ENCODE results near the gene DDX23.

DDX23 gene

DNA sequence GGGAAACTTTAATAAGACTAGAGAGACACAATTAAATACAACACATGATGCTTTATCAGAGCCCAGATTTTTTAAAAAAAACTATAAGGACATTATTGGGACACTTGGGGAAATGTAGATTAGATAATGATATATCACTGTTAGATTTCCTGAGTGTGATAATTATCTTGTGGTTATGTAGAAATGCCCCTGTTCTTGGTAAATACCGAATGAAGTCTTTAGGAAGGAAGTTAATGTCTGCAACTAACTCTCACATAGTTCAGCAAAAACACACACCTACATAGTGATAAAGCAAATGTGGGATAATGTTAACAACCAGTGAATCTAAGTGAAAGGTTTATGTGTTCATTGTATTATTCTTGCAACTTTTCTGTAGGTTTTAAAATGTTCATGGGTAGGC lies 48.3 kb downstream of the DDX23 start:
- Histone ChIP-seq H3K27ac (no peak overlapping the region), H3K36me3 (ENCODE audit: insufficient read depth, low read length) (no peaks in the 10 kb centered on the region), H3K9me3 (ENCODE audit: low read depth, low read length) (no peaks in the 10 kb centered on the region), H3K9ac (ENCODE audit: insufficient read length) (no peak overlapping the region), H3K4me3 (no peak overlapping the region)
- TF ChIP-seq FOXP2 (optimal IDR thresholded peaks at IDR 0.05; ENCODE audit: control extremely low read depth, extremely low read length, insufficient read depth): no peak
- no peak for DNase-seq (ENCODE audit: low read depth, low spot score)

DNA sequence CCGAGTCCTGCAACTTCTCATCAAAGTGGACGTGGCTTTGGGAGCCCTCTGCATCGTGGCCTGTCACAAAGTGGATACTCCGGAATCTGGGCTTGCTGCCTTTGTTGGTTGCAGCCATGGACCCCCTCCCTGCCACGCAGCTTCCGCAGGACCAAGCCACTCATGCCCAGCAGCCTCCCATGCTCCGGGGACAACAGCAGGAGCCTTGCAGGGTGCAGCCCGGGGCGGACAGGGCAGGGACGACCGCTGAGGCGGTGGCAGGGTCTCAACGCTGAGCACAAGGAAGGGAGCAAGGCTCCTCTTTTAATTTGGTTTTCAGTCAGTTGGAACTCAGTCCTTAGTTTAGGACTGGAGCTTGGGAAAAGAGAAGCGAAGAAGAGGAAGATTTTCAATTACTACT lies 51.0 kb downstream of the DDX23 start:
- no peaks in the 10 kb centered on the region for H3K36me3 ChIP-seq (ENCODE audit: insufficient read depth, low read length)
- H3K9ac ChIP-seq (ENCODE audit: insufficient read length): no peak overlapping the region
- H3K9me3 ChIP-seq (ENCODE audit: low read depth, low read length): no peaks in the 10 kb centered on the region
- TF ChIP-seq POLR2AphosphoS5 (IDR thresholded peaks at IDR 0.05; ENCODE audit: borderline replicate concordance, low read depth, low read length) (no peak), EZH2 (IDR thresholded peaks at IDR 0.05) (no peak), FOXP2 (optimal IDR thresholded peaks at IDR 0.05; ENCODE audit: control extremely low read depth, extremely low read length, insufficient read depth) (no peak)
- no peak overlapping the region for H3K27ac ChIP-seq
- no peak for DNase-seq (ENCODE audit: low read depth, low spot score)
- no peak overlapping the region for H3K4me3 ChIP-seq

DNA sequence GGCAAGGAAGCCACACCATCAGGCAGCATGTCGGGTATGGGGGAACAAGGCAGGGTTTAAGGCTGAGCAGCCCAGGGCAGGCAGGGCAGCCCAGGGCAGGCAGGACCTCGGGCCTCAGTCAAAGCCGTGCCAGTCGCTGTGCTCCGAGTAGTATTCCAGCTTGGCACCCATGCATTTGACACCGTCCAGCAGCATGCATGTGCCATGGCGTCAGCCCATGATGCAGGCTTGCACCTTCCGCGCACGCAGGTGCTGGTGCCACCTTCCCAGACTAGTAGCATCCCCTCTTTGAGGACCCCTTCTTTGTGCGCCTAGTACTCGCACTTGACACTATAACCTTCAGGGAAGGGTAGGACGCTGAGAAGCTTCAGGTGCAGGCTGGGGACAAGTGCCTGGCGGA lies 51.5 kb downstream of the DDX23 start:
- H3K4me3 ChIP-seq: no peak overlapping the region
- H3K9ac ChIP-seq (ENCODE audit: insufficient read length): no peak overlapping the region
- H3K9me3 ChIP-seq (ENCODE audit: low read depth, low read length): no peaks in the 10 kb centered on the region
- no peaks in the 10 kb centered on the region for H3K36me3 ChIP-seq (ENCODE audit: insufficient read depth, low read length)
- no peak for DNase-seq (ENCODE audit: low read depth, low spot score)
- TF ChIP-seq POLR2AphosphoS5 (IDR thresholded peaks at IDR 0.05; ENCODE audit: borderline replicate concordance, low read depth, low read length) (no peak), FOXP2 (optimal IDR thresholded peaks at IDR 0.05; ENCODE audit: control extremely low read depth, extremely low read length, insufficient read depth) (no peak), EZH2 (IDR thresholded peaks at IDR 0.05) (no peak)
- no peak overlapping the region for H3K27ac ChIP-seq

DNA sequence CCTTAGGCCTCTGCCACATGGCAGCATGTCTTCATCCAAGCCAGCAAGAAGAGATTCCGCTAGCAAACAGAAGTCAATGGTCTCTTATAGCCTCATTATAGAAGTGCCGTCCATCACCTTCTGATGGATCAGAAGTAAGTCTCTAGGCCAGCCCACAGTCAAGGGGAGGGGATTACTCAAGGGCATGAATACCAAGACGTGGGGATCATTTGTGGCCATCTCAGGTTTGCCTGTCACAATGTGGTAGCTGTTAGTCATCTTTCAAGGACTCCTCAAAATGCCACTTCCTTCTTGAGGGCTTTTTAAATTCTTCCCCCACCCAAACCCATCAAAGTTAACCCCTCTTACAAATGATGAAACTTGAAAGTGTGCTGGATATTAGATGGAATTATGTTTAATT lies 55.0 kb downstream of the DDX23 start:
- Histone ChIP-seq H3K9me3 (ENCODE audit: low read depth, low read length) (no peaks in the 10 kb centered on the region), H3K9ac (ENCODE audit: insufficient read length) (no peak overlapping the region), H3K27ac (no peak overlapping the region), H3K4me3 (no peak overlapping the region), H3K36me3 (ENCODE audit: insufficient read depth, low read length) (no peaks in the 10 kb centered on the region)
- DNase-seq (ENCODE audit: low read depth, low spot score): no peak
- TF ChIP-seq FOXP2 (optimal IDR thresholded peaks at IDR 0.05; ENCODE audit: control extremely low read depth, extremely low read length, insufficient read depth) (no peak), POLR2AphosphoS5 (IDR thresholded peaks at IDR 0.05; ENCODE audit: borderline replicate concordance, low read depth, low read length) (no peak), EZH2 (IDR thresholded peaks at IDR 0.05) (no peak)

DNA sequence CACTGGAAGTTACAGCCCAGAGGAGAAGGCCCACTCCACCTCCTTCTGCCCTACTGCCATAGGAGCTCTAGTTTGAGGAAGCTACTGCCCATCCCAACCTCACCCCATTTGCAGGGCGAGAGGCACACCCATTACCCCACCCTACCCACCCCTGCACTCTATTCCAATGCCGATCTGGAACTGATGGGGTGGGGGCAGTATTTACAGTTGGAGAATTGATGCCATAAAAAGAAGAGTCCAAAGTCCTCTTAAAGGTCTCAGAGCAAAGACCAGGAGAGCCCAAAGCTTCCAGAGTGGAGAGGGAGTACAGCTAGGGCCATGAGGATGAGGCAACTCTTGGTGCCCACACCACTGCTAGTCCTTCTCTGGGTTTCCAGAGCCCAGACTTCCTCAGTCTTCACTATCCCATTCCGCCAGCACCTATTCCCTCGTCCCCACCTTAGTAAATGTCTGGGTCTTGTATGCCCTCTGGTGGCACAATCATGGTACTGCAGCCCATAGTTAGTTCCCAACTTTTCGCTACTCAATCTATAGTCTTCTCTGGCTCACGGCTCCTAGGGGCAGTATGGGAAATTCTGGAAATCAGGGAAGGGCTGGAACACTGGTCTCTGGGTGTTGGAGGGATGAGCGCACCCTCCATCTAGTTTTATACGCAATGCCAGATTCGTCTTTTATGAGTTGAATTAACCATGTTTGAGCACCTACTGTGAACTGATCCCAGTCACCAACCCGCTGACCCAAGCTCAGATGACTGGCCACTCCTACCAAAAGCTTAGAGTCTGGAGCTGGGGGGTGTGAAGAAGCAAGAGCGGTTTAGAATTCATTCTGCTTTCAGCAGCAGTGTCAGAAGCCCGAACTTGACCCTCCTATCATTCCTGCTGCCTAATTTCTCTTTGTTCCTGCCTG lies 56.2 kb downstream of the DDX23 start:
- no peak overlapping the region for H3K27ac ChIP-seq
- no peaks in the 10 kb centered on the region for H3K36me3 ChIP-seq (ENCODE audit: insufficient read depth, low read length)
- TF ChIP-seq POLR2AphosphoS5 (IDR thresholded peaks at IDR 0.05; ENCODE audit: borderline replicate concordance, low read depth, low read length): no peak
- no peak for TF ChIP-seq EZH2 (IDR thresholded peaks at IDR 0.05)
- TF ChIP-seq FOXP2 (optimal IDR thresholded peaks at IDR 0.05; ENCODE audit: control extremely low read depth, extremely low read length, insufficient read depth): no peak
- H3K9me3 ChIP-seq (ENCODE audit: low read depth, low read length): no peaks in the 10 kb centered on the region
- H3K9ac ChIP-seq (ENCODE audit: insufficient read length): no peak overlapping the region
- H3K4me3 ChIP-seq: no peak overlapping the region
- DNase-seq (ENCODE audit: low read depth, low spot score): peak; percentile 50

DNA sequence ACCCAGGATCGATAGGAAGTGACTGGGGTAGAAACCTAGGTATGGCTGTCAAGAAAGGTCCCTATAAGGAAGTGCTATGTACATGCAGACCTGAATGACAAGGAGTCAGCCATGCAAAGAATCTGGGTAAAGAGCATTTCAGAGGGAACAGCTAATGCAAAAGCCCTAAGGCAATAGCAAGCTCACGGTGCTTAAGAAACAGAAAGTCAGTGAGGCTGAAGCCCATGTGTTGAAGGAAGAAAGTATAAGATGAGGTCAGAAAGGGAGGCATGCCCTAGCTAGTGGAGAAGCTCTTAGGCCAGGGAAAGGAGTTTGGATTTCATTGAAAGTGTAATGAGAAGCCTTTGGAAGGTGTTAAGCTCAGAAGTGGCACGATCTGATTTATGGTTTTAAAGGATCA lies 57.1 kb downstream of the DDX23 start:
- no peak for DNase-seq (ENCODE audit: low read depth, low spot score)
- no peaks in the 10 kb centered on the region for H3K36me3 ChIP-seq (ENCODE audit: insufficient read depth, low read length)
- H3K4me3 ChIP-seq: no peak overlapping the region
- H3K27ac ChIP-seq: no peak overlapping the region
- no peaks in the 10 kb centered on the region for H3K9me3 ChIP-seq (ENCODE audit: low read depth, low read length)
- no peak overlapping the region for H3K9ac ChIP-seq (ENCODE audit: insufficient read length)
- TF ChIP-seq EZH2 (IDR thresholded peaks at IDR 0.05): no peak
- no peak for TF ChIP-seq POLR2AphosphoS5 (IDR thresholded peaks at IDR 0.05; ENCODE audit: borderline replicate concordance, low read depth, low read length)
- TF ChIP-seq FOXP2 (optimal IDR thresholded peaks at IDR 0.05; ENCODE audit: control extremely low read depth, extremely low read length, insufficient read depth): no peak

DNA sequence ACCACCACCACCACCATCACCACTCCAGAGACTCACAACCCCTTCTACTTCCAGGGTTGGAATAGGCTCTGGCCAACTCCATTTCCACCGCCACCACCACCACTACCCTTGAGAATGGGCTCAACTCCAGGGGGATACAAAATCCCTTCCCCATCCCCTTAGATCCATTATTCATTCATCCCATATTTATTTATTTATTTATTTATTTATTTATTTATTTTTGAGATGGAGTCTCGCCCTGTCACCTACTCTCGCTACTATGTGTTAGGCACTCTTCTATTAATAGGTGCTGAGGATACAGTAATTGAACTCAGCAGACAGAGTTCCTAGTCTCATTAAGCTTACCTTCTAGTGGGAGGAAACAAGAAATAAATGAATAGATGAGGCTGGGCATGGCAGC lies 58.3 kb downstream of the DDX23 start:
- Histone ChIP-seq H3K9ac (ENCODE audit: insufficient read length) (no peak overlapping the region), H3K27ac (no peak overlapping the region), H3K36me3 (ENCODE audit: insufficient read depth, low read length) (no peaks in the 10 kb centered on the region), H3K4me3 (no peak overlapping the region), H3K9me3 (ENCODE audit: low read depth, low read length) (no peaks in the 10 kb centered on the region)
- no peak for DNase-seq (ENCODE audit: low read depth, low spot score)
- no peak for TF ChIP-seq POLR2AphosphoS5 (IDR thresholded peaks at IDR 0.05; ENCODE audit: borderline replicate concordance, low read depth, low read length)
- no peak for TF ChIP-seq EZH2 (IDR thresholded peaks at IDR 0.05)
- no peak for TF ChIP-seq FOXP2 (optimal IDR thresholded peaks at IDR 0.05; ENCODE audit: control extremely low read depth, extremely low read length, insufficient read depth)

DNA sequence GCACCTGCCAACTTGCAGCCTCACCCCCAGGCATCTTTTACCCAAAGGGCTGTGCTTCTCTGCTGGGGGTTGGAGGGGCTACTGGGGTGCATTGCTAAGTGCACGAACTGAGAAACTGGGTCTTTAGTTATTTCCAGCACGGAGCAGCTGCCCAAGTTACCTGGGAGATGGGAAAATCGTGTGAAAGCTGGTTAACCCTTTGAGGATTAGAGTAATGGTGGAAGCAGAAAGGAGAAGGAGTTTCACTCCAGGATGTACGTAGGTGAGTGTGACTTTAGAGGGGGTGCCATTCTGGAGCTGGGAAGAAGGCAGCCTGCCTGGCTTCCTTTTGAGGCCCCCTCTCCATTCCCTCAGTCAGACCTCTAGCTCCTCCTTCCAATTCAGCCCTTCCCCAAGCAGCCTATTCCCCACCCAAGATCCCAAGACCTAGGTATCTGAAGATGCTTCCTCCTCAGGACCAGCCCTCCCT lies 62.1 kb downstream of the DDX23 start:
- TF ChIP-seq FOXP2 (optimal IDR thresholded peaks at IDR 0.05; ENCODE audit: control extremely low read depth, extremely low read length, insufficient read depth): no peak
- TF ChIP-seq POLR2AphosphoS5 (IDR thresholded peaks at IDR 0.05; ENCODE audit: borderline replicate concordance, low read depth, low read length): no peak
- no peak for TF ChIP-seq EZH2 (IDR thresholded peaks at IDR 0.05)
- no peak overlapping the region for H3K9ac ChIP-seq (ENCODE audit: insufficient read length)
- no peak overlapping the region for H3K27ac ChIP-seq
- peak overlapping the region; percentile 93 for H3K4me3 ChIP-seq
- H3K36me3 ChIP-seq (ENCODE audit: insufficient read depth, low read length): no peaks in the 10 kb centered on the region
- DNase-seq (ENCODE audit: low read depth, low spot score): no peak
- H3K9me3 ChIP-seq (ENCODE audit: low read depth, low read length): no peaks in the 10 kb centered on the region
